ENCODE results near the gene CHCHD10. TPM values are rescaled to one million over a fixed set of nuclear protein-coding genes. Genes with fewer than 3 reads are reported as not detected.

CHCHD10 gene
- polyA plus RNA-seq, 1 of the 3 experiments (the other 2 are of a cell fraction), result 70.1 TPM

- peak overlapping the region; percentile 93 for H2AFZ ChIP-seq (ENCODE audit: low read depth)
- peaks cover 34% of the 10 kb centered on the region for H3K79me2 ChIP-seq (ENCODE audit: insufficient read depth)
- 28% methylated on average over 5 of the region's 5 CpGs for WGBS (ENCODE audit: low lambda C conversion rate)
- H3F3A ChIP-seq (replicated peaks; ENCODE audit: insufficient read depth), result no peaks in the 10 kb centered on the region
- no peaks in the 10 kb centered on the region for H3K27me3 ChIP-seq (ENCODE audit: insufficient read depth)
- POLR2A ChIA-PET, result interaction anchor here (1.0 to 2.3 kb wide), 2 partner anchors 9 to 13 kb away, joined by 4 to 9 read pairs; no protein-coding TSS in a partner anchor
- H3K4me1 ChIP-seq (ENCODE audit: control insufficient read depth in 1 of 2, insufficient read depth in 2 of 2, low read depth in 1 of 2, low read length in 1 of 2), result peaks cover 0 to 10% of the 10 kb centered on the region in 2 experiments; a peak in 2 of 4 replicates
- no peaks in the 10 kb centered on the region for H3K36me3 ChIP-seq (replicated peaks in 1 of 2; ENCODE audit: control insufficient read depth in 1 of 2, insufficient read depth in 2 of 2, low read length in 1 of 2)
- H3K9me2 ChIP-seq, result no peaks in the 10 kb centered on the region
- H3K4me3 ChIP-seq (ENCODE audit: low read depth in 2 of 2, low read length in 1 of 2), result peak overlapping the region; percentile 78 to 81
- no peak for DNase-seq
- H4K20me1 ChIP-seq (ENCODE audit: insufficient read depth), result no peaks in the 10 kb centered on the region
- CTCF ChIA-PET, result interaction anchor here (1.2 to 1.6 kb wide), 2 partner anchors 9 to 144 kb away, joined by 3 to 4 read pairs; partner anchors contain the start of gene MIF
- H3K9me3 ChIP-seq, result no peaks in the 10 kb centered on the region
- TF ChIP-seq MXI1 (IDR thresholded peaks at IDR 0.05; ENCODE audit: low read depth, low read length) (no peak), EZH2phosphoT487 (IDR thresholded peaks at IDR 0.05; ENCODE audit: borderline replicate concordance, low read depth) (no peak), CHD2 (IDR thresholded peaks at IDR 0.05; ENCODE audit: low read length, partially characterized antibody) (no peak), ELF1 (IDR thresholded peaks at IDR 0.05) (no peak), PBX3 (IDR thresholded peaks at IDR 0.05) (no peak), POLR2AphosphoS5 (IDR thresholded peaks at IDR 0.05; ENCODE audit: low read depth, low read length) (no peak), NRF1 (IDR thresholded peaks at IDR 0.05; ENCODE audit: low read depth, low read length) (no peak)
- TF ChIP-seq, protein P1, sequence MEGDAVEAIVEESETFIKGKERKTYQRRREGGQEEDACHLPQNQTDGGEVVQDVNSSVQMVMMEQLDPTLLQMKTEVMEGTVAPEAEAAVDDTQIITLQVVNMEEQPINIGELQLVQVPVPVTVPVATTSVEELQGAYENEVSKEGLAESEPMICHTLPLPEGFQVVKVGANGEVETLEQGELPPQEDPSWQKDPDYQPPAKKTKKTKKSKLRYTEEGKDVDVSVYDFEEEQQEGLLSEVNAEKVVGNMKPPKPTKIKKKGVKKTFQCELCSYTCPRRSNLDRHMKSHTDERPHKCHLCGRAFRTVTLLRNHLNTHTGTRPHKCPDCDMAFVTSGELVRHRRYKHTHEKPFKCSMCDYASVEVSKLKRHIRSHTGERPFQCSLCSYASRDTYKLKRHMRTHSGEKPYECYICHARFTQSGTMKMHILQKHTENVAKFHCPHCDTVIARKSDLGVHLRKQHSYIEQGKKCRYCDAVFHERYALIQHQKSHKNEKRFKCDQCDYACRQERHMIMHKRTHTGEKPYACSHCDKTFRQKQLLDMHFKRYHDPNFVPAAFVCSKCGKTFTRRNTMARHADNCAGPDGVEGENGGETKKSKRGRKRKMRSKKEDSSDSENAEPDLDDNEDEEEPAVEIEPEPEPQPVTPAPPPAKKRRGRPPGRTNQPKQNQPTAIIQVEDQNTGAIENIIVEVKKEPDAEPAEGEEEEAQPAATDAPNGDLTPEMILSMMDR (IDR thresholded peaks at IDR 0.05), result no peak
- peak overlapping the region; percentile 5 to 40; a peak in 1 of 4 replicates for H3K27ac ChIP-seq (ENCODE audit: low read depth in 2 of 2, low read length in 1 of 2)
- peak overlapping the region; percentile 83 for H3K9ac ChIP-seq
- peak overlapping the region; percentile 84 for H3K4me2 ChIP-seq
Observed at GRCh38 chr22:23750367-23750713, 17.4 kb downstream of the CHCHD10 start.

DNA sequence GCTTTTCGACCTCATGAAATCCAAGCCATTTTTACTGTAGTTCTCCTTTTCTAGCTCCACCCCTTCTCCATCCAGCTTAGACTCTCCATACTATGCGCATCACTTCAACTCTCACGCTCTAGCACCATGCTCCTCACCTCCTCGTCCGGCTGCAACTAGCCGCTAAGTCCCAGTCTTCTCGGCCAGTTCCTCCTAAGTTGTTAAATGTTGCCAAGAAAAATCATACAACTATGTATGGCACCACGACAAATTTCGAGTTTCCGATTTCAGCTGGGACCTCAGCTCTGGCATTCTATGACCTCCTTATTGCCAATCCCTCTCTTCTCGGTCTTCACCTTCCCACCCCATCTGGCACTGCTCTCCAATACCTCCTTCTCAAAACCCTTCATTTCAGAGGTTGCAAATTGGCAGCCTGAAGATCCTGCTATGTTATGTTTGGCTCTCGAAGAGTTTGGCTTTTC is 17.9 kb downstream of the CHCHD10 start:
- no peaks in the 10 kb centered on the region for H4K20me1 ChIP-seq (ENCODE audit: insufficient read depth)
- DNase-seq, result no peak
- ChIA-PET CTCF (interaction anchor here (1.2 to 1.6 kb wide), 2 partner anchors 8 to 145 kb away, joined by 3 to 4 read pairs; partner anchors contain the start of gene MIF), POLR2A (interaction anchor here (0.6 to 2.3 kb wide), 2 partner anchors 12 to 16 kb away, joined by 3 to 9 read pairs; no protein-coding TSS in a partner anchor)
- H3K9ac ChIP-seq, result no peak overlapping the region
- no peaks in the 10 kb centered on the region for H3F3A ChIP-seq (replicated peaks; ENCODE audit: insufficient read depth)
- no peaks in the 10 kb centered on the region for H3K27me3 ChIP-seq (ENCODE audit: insufficient read depth)
- H3K27ac ChIP-seq (ENCODE audit: low read depth in 2 of 2, low read length in 1 of 2), result no peak overlapping the region
- no peaks in the 10 kb centered on the region for H3K9me3 ChIP-seq
- peaks cover 34% of the 10 kb centered on the region for H3K79me2 ChIP-seq (ENCODE audit: insufficient read depth)
- peaks cover 0 to 2% of the 10 kb centered on the region in 2 experiments for H3K36me3 ChIP-seq (replicated peaks in 1 of 2; ENCODE audit: control insufficient read depth in 1 of 2, insufficient read depth in 2 of 2, low read length in 1 of 2)
- peak overlapping the region; percentile 78 to 81 for H3K4me3 ChIP-seq (ENCODE audit: low read depth in 2 of 2, low read length in 1 of 2)
- no peak overlapping the region; the same call in 1 of the 2 replicates for H2AFZ ChIP-seq (ENCODE audit: low read depth)
- H3K4me1 ChIP-seq (ENCODE audit: control insufficient read depth in 1 of 2, insufficient read depth in 2 of 2, low read depth in 1 of 2, low read length in 1 of 2), result peaks cover 0 to 10% of the 10 kb centered on the region in 2 experiments; a peak in 2 of 4 replicates
- WGBS (ENCODE audit: low lambda C conversion rate), result 94% methylated on average over 12 of the region's 12 CpGs
- peak overlapping the region; percentile 84 for H3K4me2 ChIP-seq
- H3K9me2 ChIP-seq, result no peaks in the 10 kb centered on the region
- TF ChIP-seq TEAD4 (IDR thresholded peaks at IDR 0.05; ENCODE audit: borderline replicate concordance, insufficient read depth), result no peak
- TF ChIP-seq, protein P2, sequence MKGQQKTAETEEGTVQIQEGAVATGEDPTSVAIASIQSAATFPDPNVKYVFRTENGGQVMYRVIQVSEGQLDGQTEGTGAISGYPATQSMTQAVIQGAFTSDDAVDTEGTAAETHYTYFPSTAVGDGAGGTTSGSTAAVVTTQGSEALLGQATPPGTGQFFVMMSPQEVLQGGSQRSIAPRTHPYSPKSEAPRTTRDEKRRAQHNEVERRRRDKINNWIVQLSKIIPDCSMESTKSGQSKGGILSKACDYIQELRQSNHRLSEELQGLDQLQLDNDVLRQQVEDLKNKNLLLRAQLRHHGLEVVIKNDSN (IDR thresholded peaks at IDR 0.05; ENCODE audit: borderline replicate concordance, low read depth), result no peak
- TF ChIP-seq ZBTB33 (IDR thresholded peaks at IDR 0.05; ENCODE audit: borderline replicate concordance, low read depth), result no peak
- no peak for TF ChIP-seq IRF3 (IDR thresholded peaks at IDR 0.05; ENCODE audit: low read depth, low read length)
- no peak for TF ChIP-seq FOSL2 (IDR thresholded peaks at IDR 0.05; ENCODE audit: borderline replicate concordance, low read depth)
- no peak for TF ChIP-seq ELF1 (IDR thresholded peaks at IDR 0.05)
- TF ChIP-seq GABPA (IDR thresholded peaks at IDR 0.05; ENCODE audit: low read depth), result no peak
- no peak for TF ChIP-seq FOXM1 (IDR thresholded peaks at IDR 0.05; ENCODE audit: low read depth)
- TF ChIP-seq, protein P3, sequence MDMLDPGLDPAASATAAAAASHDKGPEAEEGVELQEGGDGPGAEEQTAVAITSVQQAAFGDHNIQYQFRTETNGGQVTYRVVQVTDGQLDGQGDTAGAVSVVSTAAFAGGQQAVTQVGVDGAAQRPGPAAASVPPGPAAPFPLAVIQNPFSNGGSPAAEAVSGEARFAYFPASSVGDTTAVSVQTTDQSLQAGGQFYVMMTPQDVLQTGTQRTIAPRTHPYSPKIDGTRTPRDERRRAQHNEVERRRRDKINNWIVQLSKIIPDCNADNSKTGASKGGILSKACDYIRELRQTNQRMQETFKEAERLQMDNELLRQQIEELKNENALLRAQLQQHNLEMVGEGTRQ (IDR thresholded peaks at IDR 0.05; ENCODE audit: borderline replicate concordance, low read depth, low read length), result no peak
- TF ChIP-seq POLR2AphosphoS5 (IDR thresholded peaks at IDR 0.05; ENCODE audit: low read depth, low read length), result no peak
- no peak for TF ChIP-seq PBX3 (IDR thresholded peaks at IDR 0.05)
- TF ChIP-seq JUND (IDR thresholded peaks at IDR 0.05), result no peak
